Dermis blood vessel endothelial cell (primary cell): ENCODE results near the gene SMIM41. TPM values are rescaled to one million over a fixed set of nuclear protein-coding genes. Genes with fewer than 3 reads are reported as not detected.
A peak's percentile ranks its signal among the peaks of the same experiment; 100 is the strongest.

ENCODE experiments used
- DNase-seq: peaks from one replicate; pipeline ENCODE4 v3.0.0; 2010
- total RNA-seq: library from RNA; depleted of rRNA; stranded (reverse); fragments of >200 nt; gene quantifications from 2 replicates; pipeline ENCODE4 v1.2.3, GENCODE V29; 2014

The SMIM41 gene
- total RNA-seq, 1 donor from 2014 or later: not detected

DNA sequence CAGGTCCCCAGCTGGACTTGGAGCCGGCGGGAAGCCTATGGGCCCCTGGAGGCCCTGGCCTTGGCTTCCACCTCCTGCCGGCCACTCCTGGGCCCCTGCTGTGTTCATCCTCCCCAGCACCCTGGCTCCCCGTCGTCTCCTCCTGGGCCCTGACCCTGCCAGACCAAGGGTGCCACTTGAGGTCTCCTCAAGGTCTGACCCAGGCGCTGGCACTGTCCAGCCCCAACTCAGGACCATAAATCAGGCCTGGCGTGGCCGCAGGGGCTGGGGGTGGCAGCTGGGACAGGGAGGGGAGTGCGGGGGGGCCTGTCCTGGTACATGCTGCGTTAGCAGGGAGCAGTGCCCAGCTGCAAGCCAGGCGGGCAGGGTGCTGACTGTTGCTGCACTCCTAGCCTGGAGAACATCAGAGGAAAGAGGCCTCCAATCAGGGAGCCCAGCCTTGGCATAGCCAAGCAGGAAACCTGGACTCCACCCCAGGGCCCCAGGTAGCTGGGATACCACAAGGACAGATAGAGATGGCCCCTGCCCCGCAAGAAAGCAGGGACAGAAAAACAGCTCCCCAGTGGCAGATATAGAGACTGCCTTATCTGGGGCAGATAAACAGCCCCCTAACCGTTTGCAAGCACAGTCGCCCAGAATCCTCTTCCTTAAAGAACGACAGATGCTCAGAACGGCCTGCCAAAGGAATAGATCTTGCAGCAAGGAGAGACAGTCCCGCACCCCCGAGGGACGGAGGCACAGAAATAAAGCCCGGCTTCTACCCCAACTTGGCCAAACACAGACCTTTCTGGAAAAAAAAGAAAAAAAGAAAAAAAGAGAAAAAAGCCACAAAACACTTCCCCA lies 16.2 kb upstream of the SMIM41 start:
- DNase-seq: no peak

DNA sequence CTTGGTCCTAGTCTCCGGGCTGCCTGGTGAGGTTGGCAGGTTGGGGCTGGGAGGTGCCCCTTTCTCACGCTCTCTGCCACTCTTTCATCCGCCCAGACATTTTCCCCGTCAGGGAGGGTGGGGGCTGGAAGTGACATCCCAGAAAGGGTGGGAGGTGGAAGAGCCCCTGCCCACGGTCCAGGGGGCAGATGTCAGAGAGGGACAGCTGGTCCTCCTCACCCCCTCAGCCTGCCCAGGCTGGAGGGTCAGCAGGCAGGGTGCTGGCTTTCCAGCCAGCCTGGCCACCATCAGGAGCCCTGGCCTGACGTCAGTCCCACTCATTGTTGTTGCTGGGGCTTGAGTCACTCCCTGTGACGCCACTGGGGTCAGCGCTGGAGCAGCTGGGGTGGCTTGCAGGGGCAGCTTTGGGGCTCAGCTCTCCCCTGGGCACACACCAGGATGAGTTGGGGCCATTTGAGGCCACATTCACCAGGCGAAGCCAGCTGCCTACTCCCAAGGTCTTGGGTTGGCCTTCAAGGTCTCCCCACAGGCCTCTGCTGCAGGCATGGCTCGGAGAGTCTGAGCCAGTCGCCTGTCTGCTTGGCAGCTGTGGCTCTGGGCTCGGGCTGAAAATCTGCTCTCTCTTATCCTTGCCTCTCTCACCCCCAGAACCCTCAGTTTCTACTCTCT lies 15.4 kb upstream of the SMIM41 start:
- DNase-seq: peak; percentile 78

DNA sequence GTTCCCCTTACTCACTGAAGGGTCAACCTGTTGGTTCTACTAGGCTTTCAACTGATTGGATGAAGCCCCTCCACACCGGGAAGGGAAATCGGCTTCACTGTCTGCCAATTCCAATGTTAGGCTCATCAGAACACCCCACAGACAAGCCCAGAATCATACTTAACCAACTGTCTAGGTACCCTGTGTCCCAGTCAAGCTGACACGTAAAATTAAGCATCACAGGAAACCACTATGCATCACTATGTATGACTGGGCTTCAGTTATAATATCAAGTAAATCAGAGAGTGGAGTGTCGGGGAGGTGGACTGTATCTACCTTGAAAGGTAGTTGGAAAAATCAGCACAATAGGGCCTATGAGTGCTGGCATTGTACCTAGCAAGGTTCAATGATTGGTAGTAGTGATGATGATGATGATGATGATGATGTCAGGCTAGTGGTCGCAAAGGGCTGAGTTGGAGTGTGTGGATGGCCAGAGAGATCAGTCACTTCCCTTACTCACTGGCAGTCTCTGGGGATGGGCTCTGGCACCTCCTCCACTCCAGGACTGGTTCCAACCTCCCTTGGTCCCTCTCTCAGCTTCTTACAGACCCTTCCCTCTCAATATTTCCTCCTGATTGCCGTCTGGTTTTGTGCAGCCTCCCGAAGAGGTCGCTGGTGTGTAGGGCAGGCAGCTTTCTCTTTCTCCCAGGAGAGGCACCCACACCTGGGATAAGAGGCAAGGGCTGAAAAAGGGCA lies 13.0 kb upstream of the SMIM41 start:
- DNase-seq: no peak

DNA sequence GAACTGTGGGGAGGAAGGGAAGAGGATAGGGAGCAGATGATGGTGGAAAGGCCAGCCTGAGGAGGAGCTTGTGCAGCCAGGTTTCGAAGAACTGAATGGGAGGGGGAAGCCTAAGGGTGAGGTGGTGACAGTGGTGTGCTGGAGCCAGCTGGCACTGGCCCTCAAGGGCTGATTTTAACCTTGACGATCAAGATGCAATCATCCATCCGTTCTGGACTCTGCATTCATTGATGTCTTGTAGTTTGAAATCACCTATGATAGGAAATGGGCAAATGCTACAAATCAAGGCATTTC lies 12.5 kb upstream of the SMIM41 start:
- DNase-seq: no peak

DNA sequence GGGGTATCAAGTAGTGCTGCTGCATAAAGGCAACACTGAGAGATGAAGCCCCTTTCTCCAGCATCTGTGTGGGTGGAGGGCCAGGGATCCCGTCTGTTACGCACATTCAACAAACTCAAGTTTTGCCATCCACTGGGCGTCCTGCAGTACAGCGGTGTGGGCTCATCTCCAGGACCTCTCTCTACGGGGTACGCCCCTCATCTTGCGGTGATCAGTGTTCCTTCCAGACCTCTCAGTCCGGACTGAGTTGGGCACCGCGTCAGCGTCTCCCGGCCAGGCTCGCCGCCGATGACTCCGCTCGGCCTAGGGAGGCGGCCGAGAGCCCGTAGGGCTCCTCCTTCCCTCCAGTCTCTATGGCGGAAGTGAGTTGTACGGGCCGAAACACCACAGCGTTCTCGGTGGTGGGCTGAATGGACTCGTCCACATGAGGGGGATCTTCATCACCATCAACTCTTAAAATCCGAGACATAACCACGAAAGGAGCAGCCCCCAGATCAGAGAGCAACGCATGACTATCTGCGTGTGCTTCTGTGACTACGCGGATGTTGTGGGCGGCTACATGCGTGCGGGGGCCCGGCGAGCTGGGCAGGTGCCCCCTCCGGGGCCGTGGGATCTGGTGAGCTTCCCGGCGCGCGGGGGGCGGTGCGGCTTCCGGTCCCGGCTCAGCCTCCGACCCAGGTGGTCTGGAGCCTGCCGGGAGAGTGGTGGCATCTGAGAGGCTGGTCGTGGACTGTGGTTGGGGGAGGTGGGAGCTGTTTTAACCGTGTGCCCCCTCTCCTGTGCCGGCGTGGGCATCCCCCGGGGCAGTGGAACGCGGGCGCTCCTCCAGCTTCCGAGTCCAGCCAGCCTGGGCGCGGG lies 9.9 kb upstream of the SMIM41 start, which contains the start of gene ATG101:
Gene ATG101, plus strand, starts transcription at position 652 of the 858 bp plus-strand sequence. CDS start 3,673 bp downstream, outside the sequence.
- DNase-seq: peak; percentile 97

DNA sequence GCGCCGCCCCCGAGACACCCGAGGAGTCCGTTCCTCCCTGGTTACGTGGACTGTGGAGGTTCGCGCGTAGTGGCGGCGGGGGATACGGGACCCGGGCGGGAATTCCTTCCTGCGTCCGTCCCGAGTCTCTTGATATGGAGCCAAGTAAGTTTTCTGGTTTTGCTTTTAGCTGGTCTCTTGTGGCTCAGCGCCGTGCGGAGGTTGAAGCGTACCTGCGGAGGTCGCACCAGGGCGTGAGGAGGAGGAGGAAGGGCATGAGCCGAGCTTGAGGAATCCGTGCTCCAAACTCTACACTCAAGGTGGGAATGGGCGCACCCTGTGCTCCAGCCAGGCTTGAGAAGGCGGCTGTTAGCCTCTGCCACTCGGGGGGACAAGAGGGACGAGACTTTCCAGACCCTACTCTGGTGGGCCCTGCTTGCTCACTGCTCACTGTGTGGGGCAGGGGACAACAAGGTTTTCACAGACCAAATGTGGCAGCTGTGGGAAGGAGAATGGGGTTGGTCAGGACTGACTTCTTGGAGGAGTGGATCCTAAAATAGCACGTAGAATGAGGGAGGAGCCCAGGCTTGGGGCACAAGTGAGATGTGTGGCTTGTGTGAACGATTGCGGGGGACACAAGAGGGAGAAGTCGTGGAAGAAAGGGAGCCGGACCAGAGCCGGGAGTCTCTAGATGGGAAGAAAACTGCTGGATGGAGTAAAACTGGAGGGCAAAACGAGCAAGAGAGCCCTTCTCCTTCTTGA lies 9.1 kb upstream of the SMIM41 start:
- peak; percentile 28 for DNase-seq

DNA sequence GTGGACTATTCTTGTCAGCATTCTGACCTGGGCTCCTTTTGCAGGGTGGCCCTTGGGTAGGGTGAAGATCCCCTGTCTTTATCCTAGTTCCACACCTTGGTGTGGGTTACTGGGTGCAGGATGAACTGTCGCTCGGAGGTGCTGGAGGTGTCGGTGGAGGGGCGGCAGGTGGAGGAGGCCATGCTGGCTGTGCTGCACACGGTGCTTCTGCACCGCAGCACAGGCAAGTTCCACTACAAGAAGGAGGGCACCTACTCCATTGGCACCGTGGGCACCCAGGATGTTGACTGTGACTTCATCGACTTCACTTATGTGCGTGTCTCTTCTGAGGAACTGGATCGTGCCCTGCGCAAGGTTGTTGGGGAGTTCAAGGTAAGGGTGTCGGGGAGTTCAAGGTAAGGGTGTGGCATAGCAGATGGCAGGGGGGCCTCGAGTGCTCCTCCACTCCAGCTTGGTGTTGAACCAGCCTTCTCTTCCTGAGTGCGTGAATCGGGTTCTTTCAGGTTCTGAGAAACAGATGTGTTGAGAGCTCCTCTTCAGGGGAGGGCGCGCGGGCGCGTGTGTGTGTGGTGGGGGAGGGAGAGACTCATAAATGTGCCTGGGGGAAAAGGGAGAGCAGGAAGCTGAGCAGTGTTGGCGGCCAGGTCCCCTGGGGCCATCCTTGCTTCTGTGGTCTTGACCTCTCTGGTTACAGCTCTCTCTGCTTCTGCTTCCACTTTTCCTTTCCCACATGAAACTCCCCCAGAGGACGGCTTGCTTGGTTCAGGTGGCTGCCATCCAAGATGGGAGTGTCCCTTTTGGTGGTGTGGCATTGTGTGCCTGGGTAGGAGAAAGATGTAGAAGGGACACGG lies 5.7 kb upstream of the SMIM41 start:
- DNase-seq: no peak

DNA sequence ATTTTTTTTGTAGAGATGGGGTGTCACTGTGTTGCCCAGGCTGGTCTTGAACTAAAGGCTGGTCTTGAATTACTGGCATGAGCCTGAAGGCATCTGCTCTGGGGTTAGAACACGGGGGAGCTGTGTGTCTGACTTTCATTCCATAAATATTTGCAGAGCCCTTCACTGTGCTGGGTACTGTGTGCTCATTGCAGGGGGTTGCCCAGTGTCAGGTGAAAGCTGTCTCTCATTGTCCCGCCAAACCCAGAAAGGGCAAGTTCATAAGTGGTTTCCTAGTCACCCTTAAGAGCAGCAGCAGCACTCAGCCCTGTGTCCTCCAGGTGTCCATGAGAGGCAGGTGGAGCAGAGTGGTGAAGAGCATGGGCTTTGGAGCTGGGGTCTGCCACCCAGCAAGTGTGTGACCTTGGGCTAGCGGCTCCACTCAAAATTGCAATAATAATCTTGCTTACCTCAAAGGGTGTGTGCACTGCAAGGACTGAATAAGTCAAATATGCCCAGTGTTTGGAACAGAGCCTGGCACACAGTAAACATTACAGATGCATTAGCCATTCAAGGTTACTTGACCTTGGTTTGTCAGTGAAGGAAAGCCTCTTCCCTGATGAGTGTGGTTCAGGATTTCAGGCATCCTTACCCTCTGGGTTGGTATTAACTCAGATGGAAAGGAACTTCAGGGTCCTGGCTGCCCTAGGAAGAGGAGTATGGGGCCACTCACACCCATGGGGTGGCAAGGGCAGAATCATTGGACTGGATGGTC lies 4.4 kb upstream of the SMIM41 start:
- DNase-seq: no peak

DNA sequence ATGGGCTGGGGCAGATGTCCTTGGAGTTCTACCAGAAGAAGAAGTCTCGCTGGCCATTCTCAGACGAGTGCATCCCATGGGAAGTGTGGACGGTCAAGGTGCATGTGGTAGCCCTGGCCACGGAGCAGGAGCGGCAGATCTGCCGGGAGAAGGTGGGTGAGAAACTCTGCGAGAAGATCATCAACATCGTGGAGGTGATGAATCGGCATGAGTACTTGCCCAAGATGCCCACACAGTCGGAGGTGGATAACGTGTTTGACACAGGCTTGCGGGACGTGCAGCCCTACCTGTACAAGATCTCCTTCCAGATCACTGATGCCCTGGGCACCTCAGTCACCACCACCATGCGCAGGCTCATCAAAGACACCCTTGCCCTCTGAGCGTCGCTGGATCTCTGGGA lies 2.7 kb upstream of the SMIM41 start:
- DNase-seq: no peak

DNA sequence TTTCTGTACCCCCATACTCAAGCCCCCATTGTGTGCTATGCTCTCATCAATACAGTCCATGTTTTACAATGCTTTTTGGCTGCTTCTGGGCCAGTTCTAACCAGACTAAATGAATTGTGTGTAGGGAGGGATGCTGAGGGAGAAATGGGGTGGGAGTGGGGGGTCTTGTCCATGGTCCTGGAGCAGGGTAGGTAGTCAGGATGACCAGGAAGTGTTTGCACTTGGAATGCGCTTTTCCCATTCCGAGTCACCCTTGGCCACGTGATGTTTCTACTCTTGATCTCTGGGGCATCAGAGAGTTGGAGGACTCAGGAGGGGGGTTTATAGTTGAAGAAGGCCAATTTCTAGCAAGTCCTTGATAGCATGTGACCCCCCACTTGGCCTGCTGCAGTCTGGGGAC lies 1.2 kb upstream of the SMIM41 start:
- DNase-seq: no peak

DNA sequence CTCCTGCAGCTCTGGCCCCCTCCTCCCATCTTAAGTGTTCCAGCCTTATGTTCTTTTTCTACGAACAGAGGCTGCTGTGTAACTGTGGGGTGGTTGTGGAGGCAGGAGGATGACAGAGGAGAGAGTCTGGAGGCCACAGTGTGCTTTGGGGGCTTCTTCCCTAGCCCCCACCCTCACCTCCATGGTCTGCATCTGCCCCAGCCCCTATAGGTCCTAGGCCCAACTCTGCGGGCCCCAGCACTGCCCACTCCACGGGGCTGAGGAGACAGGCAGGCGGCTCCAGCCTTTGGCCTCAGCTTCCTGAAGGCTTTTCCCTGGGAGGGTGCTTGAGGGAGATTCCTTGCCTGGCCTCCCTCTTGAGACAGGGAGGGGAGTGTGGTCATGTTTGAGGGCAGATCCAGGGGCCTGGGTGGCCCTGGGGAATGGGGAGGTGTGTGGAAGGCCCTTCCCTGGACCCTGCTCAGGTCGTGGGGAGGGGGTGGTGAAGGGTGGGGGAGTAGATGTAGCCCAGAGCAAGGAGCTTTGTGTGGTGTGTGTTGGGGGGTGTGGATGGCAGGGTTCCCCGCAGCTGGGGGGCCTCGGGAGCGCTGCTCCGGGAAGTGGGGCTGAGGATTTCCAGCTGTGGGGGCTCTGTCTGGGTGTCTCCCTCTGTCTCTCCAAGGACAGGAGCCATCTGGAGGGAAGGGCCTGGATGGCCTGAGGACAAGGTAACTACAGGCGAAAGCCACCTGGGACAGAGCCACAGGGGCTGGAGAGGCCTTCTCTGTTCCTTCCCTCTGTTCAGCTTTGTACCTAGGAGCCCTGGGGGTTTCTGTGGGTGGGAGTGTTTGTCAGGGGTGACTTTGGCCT lies 1.1 kb downstream of the SMIM41 start:
- DNase-seq: no peak

DNA sequence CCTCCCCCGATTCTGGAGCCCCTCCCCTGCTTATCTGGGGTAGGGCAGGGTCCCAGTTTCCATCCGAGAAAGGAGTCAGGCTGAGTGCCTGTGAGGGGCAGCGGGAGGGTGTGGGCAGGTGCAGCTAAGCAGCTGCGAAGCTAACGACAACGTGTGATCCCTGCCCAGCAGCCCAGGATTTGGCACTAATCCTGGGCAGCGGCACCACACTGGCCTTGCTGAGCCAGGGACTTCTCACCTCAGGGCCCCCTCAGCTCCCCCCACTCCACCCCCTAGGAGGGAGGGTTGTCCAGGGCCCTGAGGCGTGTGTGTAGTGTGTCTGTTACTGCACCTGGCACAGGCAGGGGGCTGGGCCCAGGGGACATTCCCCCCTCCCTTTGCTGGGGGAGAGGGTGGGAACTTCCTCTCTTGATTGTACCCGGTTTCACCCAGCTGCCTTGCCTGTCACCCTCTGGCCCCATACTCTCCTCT lies 1.8 kb downstream of the SMIM41 start:
- DNase-seq: no peak

DNA sequence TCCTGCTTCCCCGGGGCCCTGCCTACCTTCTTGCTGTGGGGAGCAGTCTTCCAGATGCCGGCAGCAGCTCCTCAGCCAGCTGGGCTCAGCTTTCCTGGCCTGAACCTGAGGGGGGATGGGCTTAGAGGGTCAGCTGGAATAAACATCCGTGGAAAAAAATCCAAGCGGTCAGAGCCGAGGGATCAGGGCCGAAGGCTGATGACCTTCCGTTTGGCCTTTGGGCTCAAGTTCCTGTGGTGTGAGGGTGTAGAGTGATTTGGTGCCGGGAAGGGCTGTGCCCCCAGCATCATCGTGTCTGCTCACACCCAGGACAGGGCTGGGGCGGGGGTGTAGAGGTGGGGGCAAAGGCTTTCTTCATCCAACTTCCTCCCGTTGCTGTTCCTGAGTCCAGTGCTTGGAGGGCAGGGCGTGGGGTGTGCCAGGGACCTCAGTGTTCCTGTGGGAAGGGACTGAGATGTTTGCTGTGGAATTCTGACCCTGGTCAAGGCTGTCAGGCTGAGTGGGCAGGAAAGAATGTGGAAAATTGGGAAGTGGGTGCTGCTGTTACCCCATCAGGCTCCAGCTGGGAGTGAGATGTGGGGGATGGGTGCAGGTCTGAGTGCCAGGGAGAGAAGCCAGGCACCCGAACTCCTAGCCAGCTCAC lies 2.6 kb downstream of the SMIM41 start:
- no peak for DNase-seq

DNA sequence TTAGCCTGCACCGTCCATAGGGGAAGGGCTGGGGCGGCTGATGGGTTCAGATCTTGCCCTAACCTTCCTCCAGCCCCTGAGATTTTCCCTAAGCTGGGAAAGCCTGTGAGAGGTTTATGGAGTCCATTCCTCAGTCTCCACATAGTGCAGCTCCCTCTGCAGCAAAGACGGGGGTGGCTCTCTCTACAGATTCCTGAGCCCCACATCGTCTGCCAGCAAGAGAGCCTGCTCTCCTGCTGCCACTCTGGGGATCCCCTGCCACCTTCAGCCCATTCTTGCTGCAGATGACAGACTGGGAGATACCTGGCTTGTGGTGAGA lies 3.1 kb downstream of the SMIM41 start:
- no peak for DNase-seq

DNA sequence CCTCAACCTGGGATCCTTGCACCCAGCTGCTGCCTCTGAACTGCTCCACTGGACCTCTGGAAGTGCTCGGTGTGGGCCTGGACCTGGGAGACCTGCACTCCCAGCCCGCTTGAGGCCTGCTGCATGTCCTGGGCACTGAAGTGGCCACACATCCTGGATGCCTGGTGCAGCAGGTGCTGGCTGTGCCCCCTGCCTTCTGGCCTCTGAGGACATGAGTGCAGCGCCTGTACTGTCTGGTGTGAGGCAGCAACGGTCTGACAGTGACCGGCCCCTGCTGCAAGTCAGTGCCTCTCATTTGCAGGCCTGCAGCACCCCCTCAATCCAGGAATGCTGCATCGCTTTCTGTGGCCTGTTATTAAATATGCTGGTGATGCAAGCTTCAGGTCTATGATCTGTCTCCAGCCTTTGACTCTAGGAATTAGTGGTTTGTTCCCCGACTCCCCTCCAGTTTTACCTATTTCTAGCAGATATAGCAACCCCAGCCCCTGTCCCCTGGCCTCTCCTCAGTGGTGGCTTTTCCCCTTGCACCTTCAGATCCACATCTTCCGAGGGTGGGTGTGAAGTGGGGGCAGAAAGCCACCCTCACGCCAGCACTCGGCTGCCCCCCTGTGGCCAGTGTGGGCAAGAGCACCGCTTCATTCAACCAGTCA lies 3.6 kb downstream of the SMIM41 start:
- peak; percentile 76 for DNase-seq

DNA sequence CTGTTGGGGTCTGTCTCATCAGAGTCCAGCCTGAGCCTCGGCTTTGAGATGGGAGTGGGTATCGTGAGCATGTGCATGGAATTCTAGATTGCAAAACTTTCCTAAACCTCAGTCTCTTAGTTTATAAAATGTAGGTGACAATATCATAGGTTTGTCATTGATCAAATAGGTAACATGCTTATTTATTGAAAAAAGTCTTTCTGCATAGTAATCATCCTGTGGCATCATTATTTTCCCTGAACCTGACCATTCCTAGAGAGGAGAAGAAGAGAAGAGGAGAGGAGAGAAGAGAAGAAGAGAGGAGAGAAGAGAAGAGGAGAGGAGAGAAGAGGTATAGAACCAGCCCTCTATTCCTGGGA lies 4.1 kb downstream of the SMIM41 start:
- DNase-seq: no peak

DNA sequence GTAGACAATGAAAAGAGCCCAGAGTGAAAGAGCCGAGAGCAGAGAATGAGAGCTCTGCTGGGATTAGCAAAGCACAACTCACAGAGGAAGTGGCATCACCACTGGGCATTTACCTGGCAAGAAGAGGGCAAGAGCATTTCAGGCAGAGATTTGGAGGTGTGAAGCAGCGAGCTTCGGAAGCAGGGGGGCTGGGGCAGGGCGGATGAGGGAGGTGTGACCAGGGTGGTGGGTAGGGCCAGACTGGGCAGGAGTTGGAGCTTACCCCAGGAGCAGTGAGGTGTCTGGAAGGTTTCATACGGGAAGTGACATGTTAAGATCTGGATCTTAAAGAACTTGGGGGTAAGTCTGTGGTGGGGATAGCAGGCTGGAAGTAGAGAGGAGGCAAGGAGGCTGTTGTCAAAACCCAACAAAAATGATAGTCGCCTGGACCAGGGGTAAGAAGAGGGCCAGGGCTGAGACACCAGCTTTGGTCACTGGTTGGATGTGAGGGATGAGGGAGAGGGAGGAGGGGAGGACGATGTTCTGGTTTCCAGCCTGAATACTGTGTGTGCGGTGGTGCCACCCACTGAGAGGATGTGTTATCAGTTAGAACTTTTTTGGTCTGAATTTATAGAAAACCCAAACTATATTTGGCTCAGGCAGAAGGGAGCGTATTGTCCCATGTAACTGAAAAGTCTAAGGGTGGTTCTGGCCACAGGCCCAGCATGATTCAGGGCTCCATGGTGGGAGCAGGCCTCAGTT lies 5.2 kb downstream of the SMIM41 start:
- no peak for DNase-seq
